IMR-90 (cell line): ENCODE results near the gene PCSK1N. TPM values are rescaled to one million over a fixed set of nuclear protein-coding genes. Genes with fewer than 3 reads are reported as not detected.
A peak's percentile ranks its signal among the peaks of the same experiment; 100 is the strongest.

Source experiments
- ATAC-seq: fragments of 200-7000 bp; cut with Tn5 transposase; 2 replicates; pipeline ENCODE4 v1.9.1; 2020; ENCODE audit warnings: low read depth, mild to moderate bottlenecking, moderate library complexity
- BruUV-seq: library from RNA; stranded (reverse); fragments of 400-500 nt; replicated peaks from 2 replicates; lab custom pipeline; 2021; lab: Mats Ljungman, UMichigan
- CTCF ChIA-PET: fragments of 300-600 bp; formaldehyde crosslinking; extraction: SDS; loops from one replicate; lab custom pipeline; 2021; ENCODE audit warnings: antibody characterized with exemption; lab: Yijun Ruan, JAX
- POLR2A ChIA-PET: fragments of 300-600 bp; sonication (Branson Sonifier 250); formaldehyde crosslinking; loops from one replicate; lab custom pipeline; 2022; ENCODE audit warnings: antibody characterized with exemption; ENCODE audit not compliant: unreplicated experiment; lab: Charles Lee
- DNase-seq: peaks from one replicate; pipeline ENCODE4 v3.0.0; 2013
- H2AFZ ChIP-seq: replicated peaks from 2 replicates; pipeline ENCODE3; 2013; ENCODE audit warnings: low read length, mild to moderate bottlenecking; ENCODE audit not compliant: poor library complexity
- H2AK5ac ChIP-seq: 2 replicates; pipeline ENCODE4 v1.6.1; 2013; ENCODE audit warnings: low read depth, low read length, inconsistent platforms
- H2AK9ac ChIP-seq: replicated peaks from 2 replicates; pipeline ENCODE3; 2013; ENCODE audit warnings: mild to moderate bottlenecking, low read depth, low read length, moderate library complexity; ENCODE audit not compliant: poor library complexity
- H2BK120ac ChIP-seq: 2 replicates; pipeline ENCODE4 v1.6.1; 2013; ENCODE audit warnings: low read depth, low read length, inconsistent platforms
- H2BK15ac ChIP-seq: 3 replicates; pipeline ENCODE4 v1.6.1; 2013; ENCODE audit warnings: low read depth, low read length, inconsistent platforms
- H2BK20ac ChIP-seq: 2 replicates; pipeline ENCODE4 v1.6.1; 2013; ENCODE audit warnings: low read depth, mild to moderate bottlenecking, inconsistent platforms, low read length, moderate library complexity
- H2BK5ac ChIP-seq: 2 replicates; pipeline ENCODE4 v1.6.1; 2013; ENCODE audit warnings: mild to moderate bottlenecking, low read depth, low read length, inconsistent platforms; ENCODE audit not compliant: poor library complexity, severe bottlenecking
- H3K14ac ChIP-seq: replicated peaks from 2 replicates; pipeline ENCODE4 v1.6.1; 2013; ENCODE audit warnings: low read depth, low read length, inconsistent platforms
- H3K18ac ChIP-seq: 2 replicates; pipeline ENCODE4 v1.6.1; 2013; ENCODE audit warnings: low read depth, low read length, control low read depth
- H3K23ac ChIP-seq: 2 replicates; pipeline ENCODE4 v1.6.1; 2013; ENCODE audit warnings: low read depth, low read length, inconsistent platforms
- H3K27ac ChIP-seq: 2 replicates; pipeline ENCODE4 v1.5.1; 2013; ENCODE audit warnings: mild to moderate bottlenecking, control low read depth, low read length; ENCODE audit not compliant: insufficient read depth
- H3K27me3 ChIP-seq: 2 replicates; pipeline ENCODE4 v1.6.1; 2013; ENCODE audit warnings: low read length; ENCODE audit not compliant: control insufficient read depth, insufficient read depth
- H3K36me3 ChIP-seq: 2 replicates; pipeline ENCODE4 v1.6.1; 2013; ENCODE audit warnings: low read length, mixed read lengths; ENCODE audit not compliant: control insufficient read depth, insufficient read depth
- H3K4ac ChIP-seq: 2 replicates; pipeline ENCODE4 v1.6.1; 2013; ENCODE audit warnings: low read depth, low read length, inconsistent platforms
- H3K4me1 ChIP-seq: 2 replicates; pipeline ENCODE4 v1.6.1; 2013; ENCODE audit warnings: low read length, mixed read lengths; ENCODE audit not compliant: control insufficient read depth, insufficient read depth
- H3K4me2 ChIP-seq: 2 replicates; pipeline ENCODE4 v1.6.1; 2013; ENCODE audit warnings: low read depth, mild to moderate bottlenecking, control low read depth, low read length, moderate library complexity
- H3K4me3 ChIP-seq: 2 replicates; pipeline ENCODE4 v1.5.1; 2013; ENCODE audit warnings: low read depth, mild to moderate bottlenecking, control low read depth, low read length, moderate library complexity; ENCODE audit not compliant: insufficient read depth
- H3K56ac ChIP-seq: 2 replicates; pipeline ENCODE4 v1.6.1; 2013; ENCODE audit warnings: low read length, inconsistent platforms; ENCODE audit not compliant: insufficient read depth; ENCODE audit errors: extremely low read depth
- H3K79me1 ChIP-seq, 2 experiments: 2 replicates each; pipeline ENCODE4 v1.6.1; 2013; ENCODE audit warnings: low read length in 2 of 2, inconsistent platforms in 1 of 2, low read depth in 1 of 2
- H3K9ac ChIP-seq: 2 replicates; pipeline ENCODE4 v1.6.1; 2013; ENCODE audit warnings: low read depth, low read length, control low read depth
- H3K9me1 ChIP-seq: 2 replicates; pipeline ENCODE4 v1.6.1; 2013; ENCODE audit warnings: low read length, inconsistent platforms; ENCODE audit not compliant: insufficient read depth
- H3K9me3 ChIP-seq: 2 replicates; pipeline ENCODE4 v1.6.1; 2013; ENCODE audit warnings: low read length; ENCODE audit not compliant: control insufficient read depth, insufficient read depth
- H4K20me1 ChIP-seq: 2 replicates; pipeline ENCODE4 v1.6.1; 2013; ENCODE audit warnings: low read length, inconsistent platforms; ENCODE audit not compliant: insufficient read depth
- H4K5ac ChIP-seq: 2 replicates; pipeline ENCODE4 v1.6.1; 2013; ENCODE audit warnings: mild to moderate bottlenecking, low read depth, low read length, control low read depth
- H4K8ac ChIP-seq, 2 experiments: 2 replicates each; pipeline ENCODE4 v1.6.1; 2013; ENCODE audit warnings: low read depth in 2 of 2, low read length in 2 of 2, control low read depth in 1 of 2, inconsistent platforms in 1 of 2
- H4K91ac ChIP-seq: 2 replicates; pipeline ENCODE4 v1.6.1; 2013; ENCODE audit warnings: low read depth, low read length, inconsistent platforms; ENCODE audit not compliant: insufficient read depth
- FOS ChIP-seq: fragments of 150-350 bp; IDR thresholded peaks from 2 replicates; pipeline ENCODE4 v1.6.1; 2016; ENCODE audit warnings: low read depth, low read length
- MAFK ChIP-seq: IDR thresholded peaks from 2 replicates; pipeline ENCODE4 v1.6.1; 2012; ENCODE audit warnings: low read depth, low read length, improper control_type of control experiment
- NFE2L2 ChIP-seq: fragments of 150-350 bp; IDR thresholded peaks from 2 replicates; pipeline ENCODE4 v1.6.1; 2016; ENCODE audit warnings: low read depth, mild to moderate bottlenecking, low read length
- POLR2A ChIP-seq: IDR thresholded peaks from 2 replicates; pipeline ENCODE4 v1.6.1; 2012; ENCODE audit warnings: mild to moderate bottlenecking, low read depth, low read length
- RAD21 ChIP-seq: IDR thresholded peaks from 2 replicates; pipeline ENCODE4 v1.6.1; 2012; ENCODE audit warnings: low read length, improper control_type of control experiment
- RCOR1 ChIP-seq: IDR thresholded peaks from 2 replicates; pipeline ENCODE4 v1.6.1; 2012; ENCODE audit warnings: mild to moderate bottlenecking, low read length, improper control_type of control experiment; ENCODE audit not compliant: insufficient replicate concordance
- SMC3 ChIP-seq: fragments of 150-350 bp; IDR thresholded peaks from 2 replicates; pipeline ENCODE4 v1.6.1; 2016; ENCODE audit warnings: low read depth, mild to moderate bottlenecking, antibody characterized with exemption, low read length, moderate library complexity
- WGBS, 2 experiments: methylation state at CpG; one replicate each; pipeline versions ENCODE4 v1.1.5 to v1.1.7; 2013; ENCODE audit warnings: missing lambda C conversion rate in 2 of 2; ENCODE audit not compliant: insufficient read length in 1 of 2; ENCODE audit errors: extremely low coverage in 2 of 2; 5-methylcytosine and 5-hydroxymethylcytosine counted together
- dilution Hi-C: fragments of 300-500 bp; cut with HindIII; formaldehyde crosslinking; loops from one replicate; pipeline ENCODE4 v1.14.3; 2018; ENCODE audit warnings: low sequenced_read_pairs; ENCODE audit not compliant: unreplicated experiment
- in situ Hi-C: fragments of 300-500 bp; cut with MboI; formaldehyde crosslinking; loops from 3 replicates; pipeline ENCODE4 v1.14.3; 2019; ENCODE audit warnings: low sequenced_read_pairs, inconsistent platforms, mixed read lengths
- intact Hi-C: fragments of 100-400 bp; cut with micrococcal nuclease; formaldehyde crosslinking; loops from 2 replicates; pipeline ENCODE4 v1.10.0; 2022
- polyA plus RNA-seq, 3 experiments: library from polyadenylated mRNA; depleted of rRNA; stranded (reverse); fragments of >200 nt; gene quantifications; 2 replicates each; pipeline ENCODE4 v1.2.3, GENCODE V29; 2012; ENCODE audit warnings: low replicate concordance in 1 of 3
- total RNA-seq: library from RNA; depleted of rRNA; stranded (reverse); fragments of >200 nt; gene quantifications from 2 replicates; pipeline ENCODE4 v1.2.3, GENCODE V29; 2012
- TF ChIP-seq, protein P1 (sequence below): conservative IDR thresholded peaks from 2 replicates; pipeline ENCODE4 v1.5.1; 2012; ENCODE audit warnings: mild to moderate bottlenecking, low read depth, low read length, improper control_type of control experiment

The PCSK1N gene
- total and polyA plus RNA-seq, 2 of the 4 experiments (the other 2 are of a cell fraction) = 0.12 TPM; not detected in 1

DNA sequence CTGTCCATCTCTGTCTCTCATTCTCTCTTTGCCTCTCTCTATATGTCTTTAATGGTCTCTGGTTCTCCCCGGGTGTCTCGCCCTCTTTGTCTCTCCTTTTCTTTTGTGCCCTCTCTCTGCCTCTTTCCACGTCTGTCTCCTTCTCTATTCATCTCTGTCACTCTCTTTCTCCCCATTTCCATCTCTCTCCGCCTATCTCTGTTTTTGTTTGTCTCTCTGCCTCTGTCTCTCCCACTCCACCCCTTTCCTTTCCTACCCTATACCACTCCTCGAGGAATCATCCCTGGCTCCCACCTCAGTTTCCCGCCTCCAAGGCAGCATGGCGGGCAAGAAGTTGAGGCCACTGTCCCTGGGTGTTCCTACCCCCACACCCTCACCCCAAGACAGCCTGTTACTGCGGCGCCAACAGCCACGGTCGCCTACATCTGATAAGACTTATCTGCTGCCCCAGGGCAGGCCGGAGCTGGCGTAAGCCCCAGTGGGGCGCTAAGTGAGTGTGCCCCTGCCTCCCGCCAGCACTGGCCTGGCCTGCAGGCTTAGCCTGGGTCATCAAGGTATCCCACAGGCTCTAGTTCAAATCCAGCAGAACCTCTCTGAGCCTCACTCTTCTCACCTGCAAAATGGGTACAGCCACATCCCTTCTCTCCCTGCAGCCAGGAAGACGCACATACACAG lies 49.7 kb downstream of the PCSK1N start:
- H3K36me3 ChIP-seq = no peaks in the 10 kb centered on the region
- ChIA-PET POLR2A (no interaction called here), CTCF (no interaction called here)
- dilution Hi-C loops = no loop called here
- 56% methylated on average over 12 of the region's 16 CpGs; no CpG with 5 or more reads in 1 of the 2 experiments for WGBS, 2 experiments
- no peak overlapping the region for H2BK20ac ChIP-seq
- no peak overlapping the region for H4K91ac ChIP-seq
- no peaks in the 10 kb centered on the region for H3K9me1 ChIP-seq
- H3K4me1 ChIP-seq = no peaks in the 10 kb centered on the region
- no peaks in the 10 kb centered on the region for H3K79me1 ChIP-seq
- no peak overlapping the region for H2AK5ac ChIP-seq
- no peak overlapping the region for H2AK9ac ChIP-seq
- in situ Hi-C loops = no loop called here
- no peaks in the 10 kb centered on the region for H3K9me3 ChIP-seq
- H4K5ac ChIP-seq = no peak overlapping the region
- no peak overlapping the region for H4K8ac ChIP-seq
- H3K27me3 ChIP-seq = peaks cover 22% of the 10 kb centered on the region
- no peak overlapping the region for H3K4me2 ChIP-seq
- H4K20me1 ChIP-seq = no peaks in the 10 kb centered on the region; the same call in 1 of the 2 replicates
- ATAC-seq (no peak), DNase-seq (no peak)
- no peak overlapping the region for H3K18ac ChIP-seq
- H3K27ac ChIP-seq = no peak overlapping the region
- H3K4ac ChIP-seq = no peak overlapping the region
- no TSS peak for BruUV-seq
- H3K14ac ChIP-seq = no peak overlapping the region
- no peak overlapping the region for H3K9ac ChIP-seq
- no peak overlapping the region for H3K23ac ChIP-seq
- H3K4me3 ChIP-seq = no peak overlapping the region
- H2BK120ac ChIP-seq = no peak overlapping the region
- no peak overlapping the region for H2BK15ac ChIP-seq
- peak overlapping the region; percentile 58 for H2AFZ ChIP-seq
- H2BK5ac ChIP-seq = no peak overlapping the region
- intact Hi-C loops = no loop called here
- TF ChIP-seq POLR2A (no peak), NFE2L2 (no peak), MAFK (no peak), RAD21 (no peak), RCOR1 (no peak), FOS (no peak), SMC3 (no peak)
- TF ChIP-seq, protein P1, sequence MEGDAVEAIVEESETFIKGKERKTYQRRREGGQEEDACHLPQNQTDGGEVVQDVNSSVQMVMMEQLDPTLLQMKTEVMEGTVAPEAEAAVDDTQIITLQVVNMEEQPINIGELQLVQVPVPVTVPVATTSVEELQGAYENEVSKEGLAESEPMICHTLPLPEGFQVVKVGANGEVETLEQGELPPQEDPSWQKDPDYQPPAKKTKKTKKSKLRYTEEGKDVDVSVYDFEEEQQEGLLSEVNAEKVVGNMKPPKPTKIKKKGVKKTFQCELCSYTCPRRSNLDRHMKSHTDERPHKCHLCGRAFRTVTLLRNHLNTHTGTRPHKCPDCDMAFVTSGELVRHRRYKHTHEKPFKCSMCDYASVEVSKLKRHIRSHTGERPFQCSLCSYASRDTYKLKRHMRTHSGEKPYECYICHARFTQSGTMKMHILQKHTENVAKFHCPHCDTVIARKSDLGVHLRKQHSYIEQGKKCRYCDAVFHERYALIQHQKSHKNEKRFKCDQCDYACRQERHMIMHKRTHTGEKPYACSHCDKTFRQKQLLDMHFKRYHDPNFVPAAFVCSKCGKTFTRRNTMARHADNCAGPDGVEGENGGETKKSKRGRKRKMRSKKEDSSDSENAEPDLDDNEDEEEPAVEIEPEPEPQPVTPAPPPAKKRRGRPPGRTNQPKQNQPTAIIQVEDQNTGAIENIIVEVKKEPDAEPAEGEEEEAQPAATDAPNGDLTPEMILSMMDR = no peak
- no peak overlapping the region for H3K56ac ChIP-seq
